Gastrocnemius medialis (tissue), 4 donors: ENCODE results near the gene ATF7.

Experiments
- CTCF ChIP-seq, 5 experiments: fragments of 450-650 bp in 3 of 5; fragments of 200-600 bp in 2 of 5; sonication (generic) in 2 of 5; IDR thresholded peaks in 4 of 5; conservative IDR thresholded peaks in 1 of 5; 1 replicate in 4 of 5; 2 replicates in 1 of 5; pipeline ENCODE4 v1.5.1; 2016 to 2019; ENCODE audit warnings: antibody characterized with exemption in 5 of 5, mild to moderate bottlenecking in 3 of 5, moderate library complexity in 3 of 5
- POLR2A ChIP-seq, 2 donors: fragments of 450-650 bp; IDR thresholded peaks; one replicate each; pipeline ENCODE4 v1.6.1; 2017; ENCODE audit warnings: antibody characterized with exemption in 2 of 2, mild to moderate bottlenecking in 2 of 2, moderate library complexity in 2 of 2

- TF ChIP-seq CTCF (IDR thresholded peaks at IDR 0.05 in 4 of 5, conservative IDR thresholded peaks at IDR 0.05 in 1 of 5) (no peak), POLR2A (IDR thresholded peaks at IDR 0.05) (no peak)
Measured at GRCh38 chr12:53513712-53514410, 112.3 kb downstream of the ATF7 start.
